ENCODE data around the gene SNAI3. TPM values are rescaled to one million over a fixed set of nuclear protein-coding genes. Genes with fewer than 3 reads are reported as not detected.

SNAI3 gene
- total and polyA plus RNA-seq, 2 experiments from 2014 or later = 10.3 to 19.4 TPM

- DNase-seq (ENCODE audit: low spot score) (no peak), ATAC-seq (no peak)
- Histone ChIP-seq H4K20me1 (replicated peaks; ENCODE audit: insufficient read depth) (no peaks in the 10 kb centered on the region), H2AFZ (no peak overlapping the region), H3K36me3 (ENCODE audit: insufficient read depth) (no peaks in the 10 kb centered on the region), H3K9me2 (ENCODE audit: insufficient read depth) (no peaks in the 10 kb centered on the region), H3F3A (replicated peaks; ENCODE audit: low read depth) (0 out of 2 replicates have a peak, but pooled peaks cover 13% of the 10 kb centered on the region), H3K4me2 (no peak overlapping the region), H3K4me3 (no peak overlapping the region), H3K27me3 (ENCODE audit: insufficient read depth) (no peaks in the 10 kb centered on the region), H3K79me2 (replicated peaks; ENCODE audit: insufficient read depth) (peaks cover 20% of the 10 kb centered on the region), H3K4me1 (ENCODE audit: insufficient read depth) (peaks cover 6% of the 10 kb centered on the region), H3K27ac (ENCODE audit: low read depth) (no peak overlapping the region; the same call in 1 of the 2 replicates)
- Mint-ChIP-seq H3K27me3 (ENCODE audit: insufficient read depth, low read depth, poor library complexity) (peaks cover 20% of the 10 kb centered on the region), H3K27ac (no peak overlapping the region; the same call in 1 of the 2 replicates), H3K4me3 (no peak overlapping the region; the same call in 2 of the 3 replicates), H3K4me1 (peaks cover 6% of the 10 kb centered on the region; the same call in 2 of the 3 replicates), H3K36me3 (ENCODE audit: low read depth) (peaks cover 18% of the 10 kb centered on the region), H3K9me3 (peaks cover 14% of the 10 kb centered on the region)
- TF ChIP-seq CTCF (conservative IDR thresholded peaks at IDR 0.05; ENCODE audit: low read depth in 2 of 2) (peak in 1 of 2 experiments; percentile 18; a peak in 1 of 4 replicates), NANOG (IDR thresholded peaks at IDR 0.05; ENCODE audit: borderline replicate concordance) (no peak)
Measured at GRCh38 chr16:88667461-88667860, 18.8 kb downstream of the SNAI3 start.

GRCh38 chr16:88665570-88665969 is 20.7 kb downstream of the SNAI3 start:
- Mint-ChIP-seq H3K4me3 (no peak overlapping the region), H3K9me3 (peaks cover 14% of the 10 kb centered on the region), H3K27ac (no peak overlapping the region), H3K36me3 (ENCODE audit: low read depth) (peaks cover 18% of the 10 kb centered on the region), H3K27me3 (ENCODE audit: insufficient read depth, low read depth, poor library complexity) (peaks cover 24% of the 10 kb centered on the region), H3K4me1 (peaks cover 13% of the 10 kb centered on the region; the same call in 2 of the 3 replicates)
- Histone ChIP-seq H3K36me3 (ENCODE audit: insufficient read depth) (no peaks in the 10 kb centered on the region), H3K4me2 (no peak overlapping the region), H2AFZ (no peak overlapping the region), H3K27me3 (ENCODE audit: insufficient read depth) (no peaks in the 10 kb centered on the region), H3K9me2 (ENCODE audit: insufficient read depth) (no peaks in the 10 kb centered on the region), H4K20me1 (replicated peaks; ENCODE audit: insufficient read depth) (peaks cover 14% of the 10 kb centered on the region), H3K79me2 (replicated peaks; ENCODE audit: insufficient read depth) (peaks cover 39% of the 10 kb centered on the region), H3K27ac (ENCODE audit: low read depth) (no peak overlapping the region), H3K4me3 (no peak overlapping the region), H3F3A (replicated peaks; ENCODE audit: low read depth) (0 out of 2 replicates have a peak, but pooled peaks cover 9% of the 10 kb centered on the region), H3K4me1 (ENCODE audit: insufficient read depth) (peaks cover 18% of the 10 kb centered on the region)
- DNase-seq (ENCODE audit: low spot score) (no peak), ATAC-seq (no peak)
- TF ChIP-seq ZNF331 (CRISPR knock-in tag; IDR thresholded peaks at IDR 0.05; ENCODE audit: low read depth) (no peak), STAT1 (IDR thresholded peaks at IDR 0.05; ENCODE audit: unreplicated experiment) (no peak), NANOG (IDR thresholded peaks at IDR 0.05; ENCODE audit: borderline replicate concordance) (no peak), CTCF (conservative IDR thresholded peaks at IDR 0.05; ENCODE audit: low read depth in 2 of 2) (no peak), ZNF462 (CRISPR knock-in tag; IDR thresholded peaks at IDR 0.05) (no peak), ZNF114 (CRISPR knock-in tag; IDR thresholded peaks at IDR 0.05) (no peak), ETS1 (IDR thresholded peaks at IDR 0.05) (no peak), POLR2AphosphoS5 (IDR thresholded peaks at IDR 0.05; ENCODE audit: low read depth) (no peak), EZH2phosphoT487 (IDR thresholded peaks at IDR 0.05; ENCODE audit: unreplicated experiment) (no peak)

Data from GM23338 (cell line).